RWPE1 (cell line): ENCODE data around the gene DNAJC30.
"Not testable (repeated sequence)": the region's sequence is repeated elsewhere in the genome, so short reads cannot be mapped to it uniquely, and the experiment has no call there.

Experiments used
- CTCF ChIA-PET: fragments of 350-600 bp; sonication (Branson Sonifier 250); formaldehyde crosslinking; extraction: SDS; loops from one replicate; lab custom pipeline; 2021; lab: Yijun Ruan, JAX
- POLR2A ChIA-PET: fragments of 400-600 bp; formaldehyde crosslinking; extraction: SDS; loops from one replicate; lab custom pipeline; 2020; ENCODE audit warnings: antibody characterized with exemption; ENCODE audit not compliant: low non-redundant PET; lab: Yijun Ruan, JAX
- DNase-seq: peaks from one replicate; pipeline ENCODE4 v3.0.0; 2012; ENCODE audit warnings: low spot score
- H3K27ac ChIP-seq: fragments of 450-650 bp; 2 replicates; pipeline ENCODE4 v1.5.1; 2017
- CTCF ChIP-seq: fragments of 450-650 bp; conservative IDR thresholded peaks from 2 replicates; pipeline ENCODE4 v1.5.1; 2017; ENCODE audit warnings: low read depth, mild to moderate bottlenecking

Gene DNAJC30

GRCh38 chr7:73680501-73680900 is 2.8 kb downstream of the DNAJC30 start:
- no peak overlapping the region for H3K27ac ChIP-seq
- ChIA-PET POLR2A (interaction anchor here (0.6 to 0.7 kb wide), 3 partner anchors 16 to 80 kb away, joined by 3 to 4 read pairs (median 4); no protein-coding TSS in a partner anchor), CTCF (no interaction called here)
- no peak for TF ChIP-seq CTCF
- no peak for DNase-seq

GRCh38 chr7:73679709-73680108 is 3.5 kb downstream of the DNAJC30 start:
- peak overlapping the region; percentile 38 for H3K27ac ChIP-seq
- POLR2A ChIA-PET = no interaction called here
- no peak for DNase-seq
- CTCF ChIA-PET = no interaction called here
- no peak for TF ChIP-seq CTCF

- no peak for DNase-seq
- no peak for TF ChIP-seq CTCF
- POLR2A ChIA-PET = no interaction called here
- CTCF ChIA-PET = no interaction called here
- H3K27ac ChIP-seq = no peak overlapping the region
Observed at GRCh38 chr7:73678862-73679261, 4.4 kb downstream of the DNAJC30 start.

GRCh38 chr7:73676062-73676461 is 7.2 kb downstream of the DNAJC30 start:
- not testable (repeated sequence) for H3K27ac ChIP-seq
- POLR2A ChIA-PET = interaction anchor here (0.6 kb wide), 1 partner anchor 194 kb away, joined by 3 read pairs; no protein-coding TSS in a partner anchor

GRCh38 chr7:73674468-73675124 is 8.7 kb downstream of the DNAJC30 start:
- POLR2A ChIA-PET = no interaction called here
- DNase-seq = no peak
- H3K27ac ChIP-seq = no peak overlapping the region
- CTCF ChIA-PET = interaction anchor here (0.6 to 1.0 kb wide), 3 partner anchors 51 to 58 kb away, joined by 3 to 4 read pairs (median 4); no protein-coding TSS in a partner anchor
- TF ChIP-seq CTCF = no peak

More at GRCh38 chr7:73676062-73676461, 7.2 kb downstream of the DNAJC30 start:
- not testable (repeated sequence) for DNase-seq
- CTCF ChIA-PET = interaction anchor here (0.6 to 1.4 kb wide), 3 partner anchors 8 to 130 kb away, joined by 3 to 5 read pairs (median 3); partner anchors contain the start of gene VPS37D

GRCh38 chr7:73671857-73672445 is 11.3 kb downstream of the DNAJC30 start:
- CTCF ChIA-PET = interaction anchor here (0.7 to 1.7 kb wide), 2 partner anchors 43 to 65 kb away, joined by 3 to 7 read pairs; no protein-coding TSS in a partner anchor
- H3K27ac ChIP-seq = no peak overlapping the region
- DNase-seq = no peak
- no peak for TF ChIP-seq CTCF
- POLR2A ChIA-PET = no interaction called here

GRCh38 chr7:73671322-73671661 is 12.0 kb downstream of the DNAJC30 start:
- DNase-seq = no peak
- CTCF ChIA-PET = interaction anchor here (1.7 to 2.8 kb wide), 2 partner anchors 42 to 64 kb away, joined by 7 to 19 read pairs; no protein-coding TSS in a partner anchor
- no peak overlapping the region for H3K27ac ChIP-seq
- POLR2A ChIA-PET = no interaction called here
- no peak for TF ChIP-seq CTCF
